GM18507 (cell line): ENCODE data around the gene NEB.

Experiments
- DNase-seq: peaks from one replicate; pipeline ENCODE4 v3.0.0; 2011; ENCODE audit warnings: low read depth; ENCODE audit not compliant: insufficient read length; ENCODE audit errors: extremely low spot score
- FAIRE-seq: peaks from 2 replicates; lab custom pipeline; 2011; peaks lifted over from hg19 to GRCh38; lab: Jason Lieb, UNC

NEB gene

GRCh38 chr2:151733771-151734672, at the start of gene NEB:
NEB (minus strand) TSS chr2:151734476; CDS start chr2:151733156, 1,320 bp downstream.
- DNase-seq: no peak
- no peak for FAIRE-seq

DNA sequence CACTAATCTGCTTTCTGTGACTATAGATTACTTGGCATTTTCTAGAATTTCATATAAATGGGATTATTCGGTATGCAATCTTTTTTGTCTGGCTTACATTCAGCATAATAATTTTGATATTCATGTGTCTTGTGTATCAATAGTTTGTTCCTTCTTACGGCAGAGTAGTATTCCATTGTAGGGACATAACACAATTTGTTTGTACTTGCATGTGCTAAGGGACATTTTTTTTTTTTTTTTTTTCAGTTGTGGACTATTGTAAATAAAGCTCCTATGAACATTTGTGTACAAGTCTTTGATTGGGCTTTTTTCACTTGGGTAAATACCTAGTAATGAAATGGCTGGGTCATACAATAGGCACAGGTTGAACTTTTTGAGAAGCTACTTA, 48.9 kb upstream of the NEB start:
- no peak for DNase-seq
- FAIRE-seq: no peak

DNA sequence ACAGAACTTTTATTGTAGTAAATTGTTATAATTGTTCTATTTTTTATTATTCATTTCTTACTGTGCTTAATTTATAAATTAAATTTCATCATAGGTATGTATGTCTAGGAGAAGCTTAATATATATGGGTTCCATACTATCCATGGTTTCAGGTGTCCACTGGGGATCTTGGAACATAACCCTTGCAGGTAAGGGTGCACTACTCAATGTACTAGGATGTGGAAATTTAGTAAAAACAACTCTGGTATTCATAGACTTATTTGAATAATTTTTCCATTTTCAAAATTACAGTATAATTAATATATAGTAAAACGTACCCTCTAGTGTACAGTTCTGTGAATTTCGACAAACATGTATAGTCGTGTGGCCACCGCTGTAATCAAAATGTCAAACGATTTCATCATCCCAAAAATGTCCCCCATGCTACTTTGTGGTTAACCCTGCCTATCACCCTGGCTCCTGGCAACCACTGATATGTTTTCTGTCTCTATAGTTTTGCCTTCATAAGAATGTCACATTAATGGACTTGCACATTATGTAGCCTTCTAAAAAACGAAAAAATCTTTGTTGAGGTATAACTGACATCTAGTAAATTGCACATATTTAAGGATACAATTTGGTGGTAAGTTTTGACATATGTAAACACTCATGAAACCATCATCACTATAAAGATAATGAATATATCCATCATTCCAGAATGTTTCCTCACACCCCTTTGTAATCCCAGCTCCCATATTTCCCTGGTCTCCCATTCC, 48.3 kb upstream of the NEB start:
- no peak for DNase-seq
- FAIRE-seq: no peak

DNA sequence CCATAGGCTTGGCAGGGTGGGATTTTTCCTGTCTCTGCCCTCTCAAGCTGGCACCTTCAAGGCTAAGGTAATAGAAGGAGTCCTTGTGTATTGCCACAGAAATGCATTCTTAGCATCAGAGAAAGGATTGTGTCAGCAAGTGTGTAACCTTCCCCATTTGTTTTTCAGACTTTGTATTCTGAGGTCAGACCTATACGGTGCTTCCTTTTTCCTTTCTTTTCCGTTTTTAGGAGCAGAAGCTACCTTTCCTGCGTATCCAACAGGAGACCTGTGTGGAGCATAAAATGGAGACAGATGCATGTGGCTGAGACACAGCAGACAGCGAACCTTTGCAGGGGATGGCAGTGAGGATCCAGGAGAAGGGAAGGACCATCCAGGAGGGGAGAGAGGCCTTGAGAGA, 47.4 kb upstream of the NEB start:
- no peak for DNase-seq
- no peak for FAIRE-seq

DNA sequence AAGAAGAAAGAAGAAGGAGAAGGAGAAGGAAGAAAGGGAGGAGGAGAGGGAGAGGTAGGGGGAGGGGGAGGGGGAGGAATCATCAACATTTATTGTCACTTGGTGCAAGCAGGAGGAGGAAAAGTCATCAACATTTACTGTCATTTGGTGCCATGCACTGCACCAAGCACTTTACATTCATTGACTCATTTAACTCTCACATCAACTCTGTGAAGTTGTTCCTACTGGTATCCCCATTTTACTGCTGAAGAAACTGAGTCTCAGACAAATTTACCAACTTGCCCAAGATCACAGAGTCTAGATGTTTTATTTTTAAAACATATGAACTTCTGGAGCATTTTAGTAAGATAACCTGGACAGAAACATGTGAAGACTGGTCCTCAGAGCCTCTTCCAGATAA, 46.7 kb upstream of the NEB start:
- DNase-seq (no peak), FAIRE-seq (no peak)

GRCh38 chr2:151777935-151778334, 43.7 kb upstream of the NEB start:
- DNase-seq (no peak), FAIRE-seq (no peak)

DNA sequence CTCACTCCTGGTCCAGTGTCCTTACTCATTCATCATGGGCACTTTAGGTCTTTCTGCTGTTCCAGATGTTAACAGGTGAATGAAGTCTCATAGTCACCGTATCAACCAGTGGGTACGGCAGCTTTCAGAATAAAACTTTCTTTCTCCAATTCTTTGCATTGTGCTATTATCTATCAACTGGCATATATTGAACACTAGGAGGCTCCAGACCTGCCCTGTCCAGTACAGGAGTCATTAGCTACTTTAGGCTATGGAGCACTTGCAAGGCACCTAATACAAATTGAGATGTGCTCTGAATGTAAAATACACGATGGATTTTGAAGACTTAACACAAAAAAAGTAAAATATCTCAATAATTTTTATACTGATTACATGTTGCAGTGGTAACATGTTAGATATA, 43.2 kb upstream of the NEB start:
- no peak for FAIRE-seq
- no peak for DNase-seq

GRCh38 chr2:151776367-151776766, 42.1 kb upstream of the NEB start:
- no peak for FAIRE-seq
- no peak for DNase-seq

DNA sequence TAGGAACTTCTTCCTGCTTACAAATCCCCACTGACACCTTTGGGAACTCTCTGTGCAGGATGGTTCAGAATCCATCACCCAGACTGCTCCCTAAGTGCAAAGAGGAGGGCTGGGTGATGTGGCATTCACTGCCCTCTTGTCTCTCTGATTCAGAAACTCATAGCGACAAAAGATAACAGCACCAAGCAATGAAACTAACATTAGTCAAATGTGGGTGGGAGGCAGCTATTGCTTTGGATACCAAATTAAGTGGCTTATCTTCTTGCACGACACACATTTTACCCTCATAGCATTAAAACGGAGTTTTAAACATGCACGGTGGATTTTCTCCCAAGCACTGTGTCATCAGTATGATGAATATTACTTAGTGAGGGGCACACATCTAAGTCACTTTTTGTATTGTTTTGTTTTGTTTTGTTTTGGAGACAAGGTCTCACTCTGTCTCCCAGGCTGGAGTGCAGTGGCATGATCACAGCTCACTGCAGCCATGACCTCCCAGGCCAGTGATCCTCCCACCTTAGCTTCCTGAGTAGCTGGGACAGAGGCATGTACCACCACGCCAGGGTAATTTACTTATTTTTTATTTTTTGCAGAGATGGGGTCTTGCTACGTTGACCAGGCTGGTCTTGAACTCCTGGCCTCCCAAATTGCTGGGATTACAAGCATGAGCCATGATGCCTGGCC, 40.9 kb upstream of the NEB start:
- no peak for FAIRE-seq
- DNase-seq: no peak

DNA sequence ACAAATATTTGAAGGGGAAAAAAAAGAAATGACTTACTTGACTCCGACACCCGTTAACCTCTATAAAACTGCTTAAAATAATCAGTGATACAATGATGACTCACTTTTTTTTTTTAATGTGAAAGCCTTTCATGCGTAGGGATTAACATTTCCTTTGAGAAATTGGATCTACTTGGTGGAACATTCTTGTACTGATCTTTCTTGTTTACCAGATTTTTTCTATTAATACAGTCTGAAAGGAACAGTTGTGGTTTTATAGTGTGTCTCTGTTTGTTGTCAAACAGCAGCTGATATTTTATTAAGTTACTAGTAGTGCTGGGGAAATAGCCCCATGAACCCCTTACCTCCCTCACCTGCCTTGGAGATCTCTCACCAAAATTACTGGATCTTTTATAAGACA, 40.2 kb upstream of the NEB start:
- FAIRE-seq (no peak), DNase-seq (no peak)

DNA sequence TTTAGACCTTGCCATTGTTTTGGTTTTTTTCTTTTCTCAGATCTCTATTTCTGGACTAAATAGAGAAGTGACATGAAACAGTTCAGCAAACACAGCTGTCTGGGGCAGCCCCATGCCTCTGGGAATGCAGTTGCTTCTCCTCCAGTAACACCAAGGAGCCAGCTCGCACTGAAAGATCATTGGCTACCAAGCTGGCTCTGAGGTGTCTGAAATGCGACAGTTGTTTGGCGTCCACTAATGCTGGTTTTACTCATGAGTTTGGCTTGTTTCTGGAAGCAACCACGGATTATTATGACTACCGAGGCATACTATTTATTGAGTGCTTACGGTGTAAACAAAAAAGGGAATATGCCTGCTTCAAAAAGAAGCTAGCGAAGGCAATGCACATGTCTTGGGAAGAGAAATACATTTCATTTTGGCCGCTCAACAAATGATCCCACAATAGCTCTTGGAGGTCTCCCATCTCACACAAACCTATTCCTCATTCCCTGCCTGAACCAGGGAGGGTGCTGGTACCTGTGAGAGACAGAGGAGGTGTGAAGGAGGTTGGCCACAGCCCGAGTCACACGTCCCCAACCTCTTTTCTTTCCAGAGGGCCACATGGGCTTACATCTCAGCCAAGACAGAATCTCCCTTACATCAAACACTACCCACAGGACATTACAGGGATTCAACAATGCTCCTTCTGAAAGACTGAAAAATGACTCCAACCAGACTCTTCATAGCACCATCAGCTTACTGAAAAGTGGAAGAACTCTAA, 37.5 kb upstream of the NEB start:
- peak; percentile 93 for FAIRE-seq

DNA sequence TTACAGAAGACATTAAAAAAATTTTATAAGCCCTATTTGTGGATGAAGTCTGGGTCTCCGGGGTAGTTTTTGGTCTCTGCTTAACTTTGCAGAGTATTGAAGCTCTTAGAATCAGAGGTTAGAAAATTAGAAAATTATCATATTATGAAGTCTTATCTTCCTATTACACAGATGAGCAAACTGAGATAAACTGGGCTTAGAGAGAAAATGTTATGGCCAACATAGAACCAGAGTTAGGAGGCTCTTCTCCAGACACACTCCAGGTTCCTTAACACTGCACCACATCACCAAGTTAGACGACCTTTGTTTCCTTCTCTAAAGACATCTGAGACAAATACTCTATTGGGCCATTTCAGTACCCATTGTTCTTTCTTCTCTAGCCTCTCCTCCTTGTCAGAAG, 36.7 kb upstream of the NEB start:
- FAIRE-seq (peak; percentile 58), DNase-seq (no peak)

More for the DNA sequence above, 37.5 kb upstream of the NEB start:
- DNase-seq: peak; percentile 50

DNA sequence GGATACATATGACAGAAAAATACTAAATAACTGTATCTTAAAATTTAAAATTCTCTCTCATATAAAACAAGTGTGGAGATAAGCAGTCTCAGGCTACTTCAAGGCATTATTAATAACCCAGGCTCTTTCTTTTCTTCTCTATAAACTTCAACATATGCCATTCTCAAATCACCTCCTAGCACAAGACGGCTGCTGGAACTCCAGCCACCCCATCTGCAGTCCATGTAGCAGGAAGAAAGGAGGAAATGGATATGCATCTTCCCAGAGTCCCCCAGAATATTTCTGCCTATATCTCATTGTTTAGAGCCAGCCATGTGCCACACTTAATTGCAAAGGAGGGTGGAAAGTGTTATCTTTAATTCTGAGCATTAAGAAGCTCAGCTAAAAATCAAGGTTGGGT, 35.3 kb upstream of the NEB start:
- FAIRE-seq: no peak

DNA sequence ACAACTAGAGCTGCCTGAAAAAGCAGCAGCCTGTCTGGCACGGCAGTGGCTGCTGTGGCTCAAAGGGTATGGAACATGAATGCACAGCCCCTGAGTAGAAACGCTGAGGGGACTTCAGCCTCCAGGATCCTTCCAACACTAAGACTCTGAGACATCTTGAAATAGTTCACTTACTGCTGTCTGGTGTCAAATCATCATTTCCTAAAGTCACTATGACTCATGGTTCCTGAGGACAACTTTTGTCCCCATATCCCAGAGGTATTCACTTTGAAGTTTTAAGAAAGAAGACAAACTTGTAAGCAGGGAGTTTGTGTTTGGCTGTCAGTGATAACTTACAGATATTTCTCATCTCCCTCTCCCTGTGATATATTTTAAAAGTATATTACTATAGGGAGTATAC, 33.3 kb upstream of the NEB start:
- no peak for FAIRE-seq
- no peak for DNase-seq

More for the DNA sequence above, 35.3 kb upstream of the NEB start:
- DNase-seq: no peak

GRCh38 chr2:151766437-151767153, 32.3 kb upstream of the NEB start:
- peak; percentile 60 for FAIRE-seq
- no peak for DNase-seq

- DNase-seq: no peak
- peak; percentile 57 for FAIRE-seq
Measured at GRCh38 chr2:151765760-151766410, 31.6 kb upstream of the NEB start.

- no peak for FAIRE-seq
- DNase-seq: no peak
Measured at GRCh38 chr2:151762694-151763093, 28.4 kb upstream of the NEB start.

DNA sequence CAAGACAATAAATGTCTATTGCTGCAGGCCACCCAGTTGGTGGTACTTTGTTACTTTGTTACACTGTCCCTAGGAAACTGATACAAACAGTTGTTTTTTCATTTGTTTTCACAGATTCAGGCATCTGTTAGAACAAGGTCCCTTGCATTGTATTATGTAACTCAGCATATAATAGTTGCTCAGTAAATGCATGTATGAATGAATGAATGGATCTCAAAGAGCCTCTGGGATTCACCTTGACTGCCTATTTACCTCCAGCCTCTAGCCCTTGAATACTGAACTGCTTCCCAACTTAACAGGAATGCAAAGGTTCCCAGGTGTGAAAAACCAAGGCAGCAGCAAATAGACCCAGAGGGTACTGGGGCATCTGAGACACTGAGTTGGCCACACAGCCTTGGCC, 27.4 kb upstream of the NEB start:
- no peak for DNase-seq
- no peak for FAIRE-seq
